HAP-1 (cell line): Measurements from ENCODE around the gene RNF186.
"Not testable (repeated sequence)": the region's sequence is repeated elsewhere in the genome, so short reads cannot be mapped to it uniquely, and the experiment has no call there.

Experiments used
- DNase-seq, 2 experiments: peaks; one replicate each; pipeline ENCODE4 v3.0.0-alpha.2; 2016 to 2020; ENCODE audit warnings: low spot score in 2 of 2
- H3K27me3 ChIP-seq: fragments of 250-450 bp; sonication (Bioruptor Pico); 2 replicates; pipeline ENCODE4 v1.5.1; 2020; ENCODE audit warnings: low read depth, mild to moderate bottlenecking, moderate library complexity
- H3K36me3 ChIP-seq: fragments of 250-450 bp; sonication (Bioruptor Pico); replicated peaks from 2 replicates; pipeline ENCODE4 v1.5.1; 2020; ENCODE audit warnings: mild to moderate bottlenecking
- H3K4me1 ChIP-seq: fragments of 250-450 bp; sonication (Bioruptor Pico); 2 replicates; pipeline ENCODE4 v1.5.1; 2020; ENCODE audit warnings: mild to moderate bottlenecking
- H3K4me3 ChIP-seq: fragments of 250-450 bp; sonication (Bioruptor Pico); 2 replicates; pipeline ENCODE4 v1.5.1; 2020; ENCODE audit warnings: mild to moderate bottlenecking, moderate library complexity
- H3K9me3 ChIP-seq: fragments of 250-450 bp; sonication (Bioruptor Pico); 2 replicates; pipeline ENCODE4 v1.5.1; 2020; ENCODE audit warnings: mild to moderate bottlenecking, moderate library complexity
- in situ Hi-C: fragments of 300-500 bp; cut with MboI; formaldehyde crosslinking; loops from 3 replicates; pipeline ENCODE4 v1.14.3; 2020; ENCODE audit warnings: low sequenced_read_pairs, inconsistent platforms, mixed read lengths

The RNF186 gene

DNA sequence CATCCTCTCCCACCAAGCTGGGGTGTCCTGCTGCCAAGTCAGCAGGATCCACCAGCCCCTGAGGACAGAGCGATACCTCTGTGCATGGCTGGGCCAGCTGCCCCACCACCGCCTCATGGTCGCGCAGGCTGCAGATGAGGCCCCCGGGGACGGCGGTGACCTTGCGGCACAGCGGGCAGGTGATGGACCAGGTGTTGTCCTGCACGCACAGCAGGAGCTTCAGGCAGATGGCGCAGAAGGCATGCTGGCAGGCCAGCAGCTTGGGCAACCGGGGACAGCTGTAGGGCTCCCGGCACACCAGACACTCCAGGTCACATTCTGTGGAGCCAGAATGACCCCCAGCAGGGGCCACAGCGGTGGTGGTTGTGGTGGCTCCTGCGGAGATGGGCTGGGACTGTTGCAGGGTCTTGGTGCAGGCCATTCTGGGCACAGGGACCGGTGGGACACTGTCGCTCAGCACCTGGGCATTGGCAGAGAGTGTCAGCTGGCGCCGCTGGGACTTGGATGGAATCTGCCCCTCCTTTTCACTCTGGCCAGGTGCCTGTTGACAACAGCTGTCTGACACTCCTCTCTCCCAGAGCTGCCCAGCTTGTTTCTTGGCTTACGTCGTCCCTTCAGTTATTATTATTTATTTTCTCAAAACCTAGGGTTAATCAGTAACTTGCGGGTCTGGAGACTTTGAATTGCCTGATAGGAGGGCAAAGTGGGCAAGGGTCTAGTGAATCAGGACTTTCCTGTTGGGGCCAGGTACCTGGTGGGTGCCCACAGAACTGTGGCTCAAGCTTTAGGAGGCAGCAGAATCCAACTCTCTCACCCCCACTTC, at the start of gene RNF186:
TSS of gene RNF186 (minus strand) at position 603 of the 823 bp plus-strand sequence. CDS start at position 421, 182 bp downstream.
- no peaks in the 10 kb centered on the region for H3K27me3 ChIP-seq
- H3K36me3 ChIP-seq: no peaks in the 10 kb centered on the region
- H3K4me1 ChIP-seq: no peaks in the 10 kb centered on the region
- H3K4me3 ChIP-seq: no peak within 1 kb of the TSS
- H3K9me3 ChIP-seq: no peaks in the 10 kb centered on the region
- in situ Hi-C loops: no loop called here
- DNase-seq: no peak

DNA sequence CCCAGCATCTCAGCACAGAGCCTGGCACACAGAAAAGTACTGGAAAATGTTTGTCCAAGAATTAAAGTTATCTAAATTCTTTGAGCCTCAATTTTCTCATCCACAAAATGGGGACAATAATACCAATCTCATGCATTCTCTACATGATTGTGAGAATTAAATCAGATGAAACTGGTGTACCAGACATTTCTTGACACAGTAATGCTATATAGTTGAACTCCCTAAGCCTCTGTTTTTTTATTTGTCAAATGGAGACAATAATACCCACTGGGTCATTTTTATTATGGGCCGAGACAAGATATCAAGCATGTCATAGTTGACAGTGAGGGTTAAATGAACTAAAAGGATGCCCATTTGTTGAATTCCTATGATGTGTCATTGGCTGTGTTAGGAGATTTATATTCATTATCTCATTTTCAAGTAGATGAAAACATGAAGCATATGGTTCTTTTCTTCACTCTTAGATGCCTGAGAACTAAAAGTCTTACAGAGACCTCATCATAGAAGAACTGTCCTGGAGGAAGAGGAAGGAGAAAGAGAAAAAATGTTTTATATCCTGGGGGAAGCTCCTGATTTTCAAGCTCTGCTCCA, 49.6 kb upstream of the RNF186 start:
- DNase-seq: no peak
- Histone ChIP-seq H3K4me3 (no peak overlapping the region), H3K36me3 (no peaks in the 10 kb centered on the region), H3K4me1 (no peaks in the 10 kb centered on the region), H3K9me3 (peaks cover 4% of the 10 kb centered on the region; the same call in 1 of the 2 replicates), H3K27me3 (peaks cover 12% of the 10 kb centered on the region)
- in situ Hi-C loops: no loop called here

DNA sequence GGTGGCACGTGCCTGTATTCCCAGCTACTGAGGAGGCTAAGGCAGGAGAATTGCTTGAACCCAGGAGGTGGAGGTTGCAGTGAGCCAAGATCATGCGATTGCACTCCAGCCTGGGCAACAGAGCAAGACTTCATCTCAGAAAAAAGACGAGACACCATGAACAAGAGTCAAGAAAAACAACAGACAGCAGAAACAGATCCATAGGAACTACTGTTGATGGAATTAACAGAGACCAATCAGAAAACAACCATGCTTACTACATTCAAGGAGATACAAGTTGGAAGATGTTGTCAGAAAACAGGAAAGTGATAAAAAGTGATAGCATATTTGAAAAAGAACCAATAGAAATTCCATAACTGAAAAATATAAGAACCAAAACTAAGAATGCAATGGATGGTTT, 47.9 kb upstream of the RNF186 start:
- H3K36me3 ChIP-seq: no peaks in the 10 kb centered on the region
- H3K4me3 ChIP-seq: no peak overlapping the region
- no peaks in the 10 kb centered on the region for H3K4me1 ChIP-seq
- DNase-seq: no peak
- H3K27me3 ChIP-seq: peaks cover 4% of the 10 kb centered on the region
- in situ Hi-C loops: no loop called here
- peaks cover 4% of the 10 kb centered on the region; the same call in 1 of the 2 replicates for H3K9me3 ChIP-seq

GRCh38 chr1:19861842-19862530, 46.9 kb upstream of the RNF186 start:
- Histone ChIP-seq H3K27me3 (no peaks in the 10 kb centered on the region; the same call in 1 of the 2 replicates), H3K9me3 (peaks cover 4% of the 10 kb centered on the region; the same call in 1 of the 2 replicates), H3K36me3 (no peaks in the 10 kb centered on the region), H3K4me1 (no peaks in the 10 kb centered on the region), H3K4me3 (no peak overlapping the region)
- in situ Hi-C loops: no loop called here
- DNase-seq: no peak

- in situ Hi-C loops: no loop called here
These were observed 46.0 kb upstream of the RNF186 start for GRCh38 chr1:19861034-19861433.

DNA sequence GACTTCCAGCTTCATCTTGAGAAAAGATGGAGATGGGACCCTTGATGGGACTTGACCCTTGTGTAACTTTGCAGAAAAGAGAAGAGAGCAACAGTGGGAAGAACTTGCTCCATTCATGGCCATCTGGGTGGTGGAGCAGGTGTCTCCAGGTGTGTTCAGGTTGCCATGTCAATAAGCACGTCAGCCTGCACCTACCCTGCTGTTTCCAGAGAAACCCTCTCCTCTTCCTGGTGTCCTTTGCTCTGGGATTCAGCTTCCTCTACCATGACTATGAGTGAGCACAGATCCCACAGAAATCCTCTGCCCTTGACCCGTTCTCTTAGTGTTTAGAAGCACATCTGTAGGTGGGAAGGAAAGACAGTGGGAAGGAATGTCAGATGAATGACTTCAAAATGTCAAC, 45.3 kb upstream of the RNF186 start:
- Histone ChIP-seq H3K27me3 (no peaks in the 10 kb centered on the region), H3K9me3 (peaks cover 4% of the 10 kb centered on the region; the same call in 1 of the 2 replicates), H3K36me3 (no peaks in the 10 kb centered on the region), H3K4me3 (no peak overlapping the region), H3K4me1 (no peaks in the 10 kb centered on the region)
- DNase-seq: no peak
- in situ Hi-C loops: no loop called here

More at GRCh38 chr1:19861034-19861433, 46.0 kb upstream of the RNF186 start:
- Histone ChIP-seq H3K4me3 (no peak overlapping the region), H3K9me3 (peaks cover 4% of the 10 kb centered on the region; the same call in 1 of the 2 replicates), H3K27me3 (no peaks in the 10 kb centered on the region), H3K36me3 (no peaks in the 10 kb centered on the region), H3K4me1 (no peaks in the 10 kb centered on the region)
- no peak for DNase-seq

DNA sequence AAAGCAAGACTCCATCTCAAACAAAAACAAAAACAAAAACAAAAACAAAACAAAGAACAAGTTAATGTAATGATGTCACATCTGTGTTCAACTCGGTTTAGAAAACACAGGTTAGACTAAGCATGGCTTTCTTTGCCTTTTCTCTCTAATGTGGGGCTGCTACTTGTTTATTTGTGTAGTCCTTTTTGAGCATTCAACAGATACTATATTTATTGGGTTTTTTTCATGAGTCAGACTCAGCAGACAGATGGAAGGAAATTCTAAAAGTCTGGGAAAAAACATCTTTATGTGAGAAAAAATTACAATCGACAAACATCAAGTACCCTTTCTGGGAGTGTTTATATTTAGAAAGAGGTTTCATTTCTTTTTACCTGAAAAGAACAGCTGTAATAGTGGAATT, 44.8 kb upstream of the RNF186 start:
- no peak for DNase-seq
- no peaks in the 10 kb centered on the region for H3K27me3 ChIP-seq
- in situ Hi-C loops: no loop called here
- H3K36me3 ChIP-seq: no peaks in the 10 kb centered on the region
- H3K4me3 ChIP-seq: no peak overlapping the region
- peaks cover 4% of the 10 kb centered on the region; the same call in 1 of the 2 replicates for H3K9me3 ChIP-seq
- no peaks in the 10 kb centered on the region for H3K4me1 ChIP-seq

GRCh38 chr1:19858893-19859292, 43.8 kb upstream of the RNF186 start:
- H3K4me3 ChIP-seq: no peak overlapping the region
- no peaks in the 10 kb centered on the region for H3K27me3 ChIP-seq
- in situ Hi-C loops: no loop called here
- H3K4me1 ChIP-seq: no peaks in the 10 kb centered on the region
- peaks cover 4% of the 10 kb centered on the region; the same call in 1 of the 2 replicates for H3K9me3 ChIP-seq
- H3K36me3 ChIP-seq: no peaks in the 10 kb centered on the region
- no peak for DNase-seq

DNA sequence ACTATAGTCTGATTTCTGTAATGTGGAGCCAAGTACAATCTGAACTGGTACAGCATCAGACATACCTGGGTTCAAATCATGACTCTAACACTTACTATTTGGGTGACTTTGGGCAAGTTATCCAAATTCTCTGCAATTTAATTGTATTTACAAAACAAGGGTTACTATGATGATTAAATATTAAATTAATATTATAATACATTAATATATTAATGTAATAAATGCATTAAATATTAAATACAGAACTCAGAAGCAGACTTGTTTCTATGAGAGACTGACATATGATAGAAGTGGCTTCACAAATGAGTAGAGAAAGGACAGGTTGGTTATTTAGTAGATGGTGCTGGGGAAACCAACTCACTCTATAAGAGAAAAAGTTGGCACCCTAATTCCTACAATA, 39.8 kb upstream of the RNF186 start:
- Histone ChIP-seq H3K9me3 (no peaks in the 10 kb centered on the region), H3K27me3 (no peaks in the 10 kb centered on the region), H3K36me3 (no peaks in the 10 kb centered on the region), H3K4me1 (no peaks in the 10 kb centered on the region), H3K4me3 (no peak overlapping the region)
- in situ Hi-C loops: no loop called here
- no peak for DNase-seq

- in situ Hi-C loops: no loop called here
- DNase-seq: no peak
- Histone ChIP-seq H3K4me1 (no peaks in the 10 kb centered on the region), H3K4me3 (no peak overlapping the region), H3K27me3 (no peaks in the 10 kb centered on the region), H3K9me3 (no peaks in the 10 kb centered on the region), H3K36me3 (no peaks in the 10 kb centered on the region)
These were observed 37.0 kb upstream of the RNF186 start for GRCh38 chr1:19852036-19852435.

GRCh38 chr1:19850214-19850613, 35.1 kb upstream of the RNF186 start:
- H3K9me3 ChIP-seq: no peaks in the 10 kb centered on the region
- in situ Hi-C loops: no loop called here
- no peak for DNase-seq

DNA sequence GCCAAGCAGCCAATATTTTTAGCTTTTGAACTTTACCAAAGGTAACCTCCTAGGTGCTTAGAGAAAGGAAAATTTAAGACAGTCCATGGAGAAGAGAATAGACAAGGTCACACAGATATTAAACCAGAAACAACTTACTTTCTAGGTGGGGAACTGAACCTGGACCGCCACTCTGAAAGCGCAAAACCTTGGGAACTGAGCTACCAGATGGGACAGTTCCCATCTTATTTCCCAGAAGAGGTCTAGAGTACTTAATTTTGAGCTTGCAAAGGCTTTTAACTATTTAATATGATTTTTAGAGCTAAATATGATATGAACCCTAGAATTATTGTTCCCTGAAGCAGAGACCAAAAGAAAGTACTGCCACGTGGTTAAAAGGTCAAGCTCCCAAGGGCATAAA, 34.2 kb upstream of the RNF186 start:
- in situ Hi-C loops, H3K9me3 ChIP-seq, H3K4me1 ChIP-seq, H3K27me3 ChIP-seq, H3K36me3 ChIP-seq, DNase-seq, H3K4me3 ChIP-seq: not testable (repeated sequence)

More at GRCh38 chr1:19850214-19850613, 35.1 kb upstream of the RNF186 start:
- Histone ChIP-seq H3K4me3 (no peak overlapping the region), H3K36me3 (no peaks in the 10 kb centered on the region), H3K27me3 (no peaks in the 10 kb centered on the region), H3K4me1 (peaks cover 2% of the 10 kb centered on the region; the same call in 1 of the 2 replicates)

GRCh38 chr1:19847334-19847733, 32.3 kb upstream of the RNF186 start:
- H3K9me3 ChIP-seq, in situ Hi-C loops: not testable (repeated sequence)

GRCh38 chr1:19846338-19846737, 31.3 kb upstream of the RNF186 start:
- Histone ChIP-seq H3K4me3 (no peak overlapping the region), H3K9me3 (no peaks in the 10 kb centered on the region), H3K27me3 (no peaks in the 10 kb centered on the region), H3K36me3 (no peaks in the 10 kb centered on the region), H3K4me1 (peaks cover 10% of the 10 kb centered on the region)
- in situ Hi-C loops: no loop called here
- DNase-seq: no peak

More at GRCh38 chr1:19847334-19847733, 32.3 kb upstream of the RNF186 start:
- H3K4me3 ChIP-seq, DNase-seq, H3K36me3 ChIP-seq, H3K4me1 ChIP-seq, H3K27me3 ChIP-seq: not testable (repeated sequence)
